Spleen (tissue), 7 donors: ENCODE results near the gene TBX10.

Experiments
- CTCF ChIP-seq, 11 experiments: fragments of 200-600 bp in 7 of 11; fragments of 450-650 bp in 4 of 11; sonication (generic) in 4 of 11; IDR thresholded peaks in 8 of 11; conservative IDR thresholded peaks in 3 of 11; 1 replicate in 7 of 11; 2 replicates in 4 of 11; pipeline versions ENCODE4 v1.4.0 to v1.8.0; 2016 to 2021; ENCODE audit warnings: antibody characterized with exemption in 11 of 11, inconsistent platforms in 4 of 11, mild to moderate bottlenecking in 1 of 11
- POLR2A ChIP-seq, 3 donors: fragments of 450-650 bp; IDR thresholded peaks; one replicate each; pipeline ENCODE4 v1.5.1; 2017; ENCODE audit warnings: antibody characterized with exemption in 3 of 3, mild to moderate bottlenecking in 1 of 3
- POLR2AphosphoS5 ChIP-seq, 3 donors: sonication (generic); formaldehyde crosslinking; IDR thresholded peaks; one replicate each; pipeline ENCODE4 v1.5.1; 2017; ENCODE audit warnings: antibody characterized with exemption in 3 of 3
- donor health status: DM: no; HTN: no; CAD: no; lungs with moderate emphysema.
- donor health status: DM: no; HTN: no; CAD: no.
- donor health status: DM: no; HTN: no; CAD: no.

GRCh38 chr11:67584881-67585873 is 54.4 kb downstream of the TBX10 start:
- TF ChIP-seq CTCF (IDR thresholded peaks at IDR 0.05 in 8 of 11, conservative IDR thresholded peaks at IDR 0.05 in 3 of 11) (no peak), POLR2A (IDR thresholded peaks at IDR 0.05) (no peak), POLR2AphosphoS5 (IDR thresholded peaks at IDR 0.05) (no peak)
